ENCODE data around the gene MMP23B. TPM values are rescaled to one million over a fixed set of nuclear protein-coding genes. Genes with fewer than 3 reads are reported as not detected.
"Not testable (repeated sequence)": the region's sequence is repeated elsewhere in the genome, so short reads cannot be mapped to it uniquely, and the experiment has no call there.

The MMP23B gene
- polyA plus RNA-seq (ENCODE audit: insufficient read length) = 38.1 TPM

DNA sequence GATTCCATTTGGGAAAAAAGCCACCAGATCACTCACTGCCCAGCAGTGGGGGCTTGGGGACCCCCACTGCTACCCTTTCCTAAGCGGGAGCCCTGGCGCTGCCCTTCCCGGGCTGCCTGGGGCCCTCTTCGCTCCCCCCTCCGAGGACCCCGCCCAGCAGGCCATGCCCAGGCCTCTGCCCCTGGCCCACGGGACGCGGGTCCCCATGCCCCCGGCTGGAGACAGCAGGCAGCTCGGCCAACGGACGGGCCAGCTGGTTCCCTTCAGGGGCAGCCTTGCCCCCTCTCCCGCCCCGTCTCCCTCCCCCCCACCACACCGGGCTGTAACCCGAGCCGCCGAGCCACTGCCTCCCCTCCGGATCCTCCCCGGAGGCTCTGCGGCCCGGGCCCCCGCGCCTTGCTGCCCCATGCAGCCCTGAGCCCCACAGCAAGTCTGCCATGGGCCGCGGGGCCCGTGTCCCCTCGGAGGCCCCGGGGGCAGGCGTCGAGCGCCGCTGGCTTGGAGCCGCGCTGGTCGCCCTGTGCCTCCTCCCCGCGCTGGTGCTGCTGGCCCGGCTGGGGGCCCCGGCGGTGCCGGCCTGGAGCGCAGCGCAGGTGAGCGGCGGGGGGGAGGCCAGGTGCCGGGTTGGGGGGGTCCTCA is at the start of gene MMP23B:
MMP23B (plus strand) TSS at position 392 of the 639 bp plus-strand sequence; CDS start at position 438, 46 bp downstream.
- DNase-seq = no peak

DNA sequence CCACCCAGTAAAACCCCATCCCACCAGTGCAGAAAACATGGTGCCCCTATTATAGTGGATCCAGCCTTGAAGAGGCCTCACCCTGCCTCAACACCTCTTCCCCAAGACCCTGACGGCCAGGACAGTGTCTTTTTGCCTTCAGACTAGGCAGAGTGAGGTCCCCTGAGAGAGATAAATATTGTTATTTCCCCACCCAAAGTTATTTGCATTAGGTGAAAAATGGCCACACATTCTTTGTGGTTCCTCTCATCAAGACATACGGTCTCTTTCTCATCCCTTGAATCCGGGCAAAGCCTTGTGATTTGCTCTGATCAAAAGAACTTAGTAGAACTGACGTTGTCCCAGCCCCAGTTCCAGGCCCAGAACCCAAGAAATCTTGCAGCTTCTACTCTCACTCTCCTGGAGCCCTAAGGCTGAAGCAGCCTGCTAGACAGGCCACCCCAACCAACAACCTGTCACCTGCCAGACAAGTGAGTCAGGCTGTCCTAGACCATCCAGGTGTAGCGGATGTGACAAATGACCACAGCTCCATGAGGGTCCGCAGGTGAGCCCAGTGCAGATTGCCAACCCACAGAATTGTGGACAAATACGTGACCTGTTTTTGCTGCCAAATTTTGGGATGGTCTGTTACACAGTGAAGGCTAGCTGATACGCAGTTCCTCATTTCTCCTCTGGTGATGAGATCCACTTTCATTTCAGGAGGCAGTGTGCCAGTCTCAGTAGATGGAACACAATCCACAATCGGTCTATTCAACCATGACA is 49.2 kb upstream of the MMP23B start:
- no peak for DNase-seq

DNA sequence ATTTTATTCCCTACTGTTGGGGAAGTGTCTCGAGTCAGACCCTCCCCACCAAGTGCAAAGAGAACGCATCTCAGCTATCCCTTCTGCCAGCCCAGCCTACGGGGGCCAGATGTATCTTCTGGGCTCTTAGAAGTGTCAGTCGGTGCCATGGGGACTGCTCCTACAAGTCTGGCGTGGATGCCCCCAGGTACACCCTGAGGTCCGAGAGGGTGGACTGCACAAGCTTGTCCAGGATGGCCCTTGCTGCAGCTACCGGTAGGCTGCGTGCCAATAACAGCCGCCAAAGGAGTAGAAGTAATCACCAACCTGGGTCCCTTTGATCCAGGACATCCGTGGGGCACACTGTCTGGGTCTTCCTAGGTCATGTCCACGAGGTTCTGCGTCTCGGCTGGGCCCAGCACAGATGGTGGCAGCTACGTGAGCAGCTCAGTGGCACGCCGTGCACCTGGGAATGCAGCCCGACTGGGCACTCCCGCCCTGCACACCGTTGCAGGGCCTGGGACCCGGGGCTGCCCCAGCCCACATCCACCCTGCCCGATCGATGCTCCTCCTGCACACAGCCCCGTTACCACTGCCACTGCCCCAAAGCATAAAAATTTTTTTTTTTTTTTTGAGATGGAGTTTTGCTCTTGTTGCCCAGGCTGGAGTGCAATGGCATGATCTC is 48.5 kb upstream of the MMP23B start:
- DNase-seq = no peak

DNA sequence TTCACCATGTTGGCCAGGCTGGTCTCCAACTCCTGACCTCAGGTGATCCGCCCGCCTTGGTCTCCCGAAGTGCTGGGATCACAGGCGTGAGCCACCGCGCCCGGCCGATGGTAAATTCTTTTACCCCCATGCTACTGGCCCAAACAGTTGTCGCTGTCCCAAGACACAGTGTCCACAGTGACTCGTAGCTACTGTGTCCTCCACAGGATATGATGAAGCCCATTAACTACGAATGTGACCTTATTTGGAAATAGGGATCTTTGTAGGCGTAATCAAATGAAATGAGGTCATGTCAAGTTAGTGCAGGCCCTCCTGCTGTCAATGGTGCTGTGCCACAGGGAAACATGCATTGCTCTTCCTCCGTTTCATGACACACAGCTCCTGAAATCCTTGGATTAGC is 40.5 kb upstream of the MMP23B start:
- DNase-seq = no peak

DNA sequence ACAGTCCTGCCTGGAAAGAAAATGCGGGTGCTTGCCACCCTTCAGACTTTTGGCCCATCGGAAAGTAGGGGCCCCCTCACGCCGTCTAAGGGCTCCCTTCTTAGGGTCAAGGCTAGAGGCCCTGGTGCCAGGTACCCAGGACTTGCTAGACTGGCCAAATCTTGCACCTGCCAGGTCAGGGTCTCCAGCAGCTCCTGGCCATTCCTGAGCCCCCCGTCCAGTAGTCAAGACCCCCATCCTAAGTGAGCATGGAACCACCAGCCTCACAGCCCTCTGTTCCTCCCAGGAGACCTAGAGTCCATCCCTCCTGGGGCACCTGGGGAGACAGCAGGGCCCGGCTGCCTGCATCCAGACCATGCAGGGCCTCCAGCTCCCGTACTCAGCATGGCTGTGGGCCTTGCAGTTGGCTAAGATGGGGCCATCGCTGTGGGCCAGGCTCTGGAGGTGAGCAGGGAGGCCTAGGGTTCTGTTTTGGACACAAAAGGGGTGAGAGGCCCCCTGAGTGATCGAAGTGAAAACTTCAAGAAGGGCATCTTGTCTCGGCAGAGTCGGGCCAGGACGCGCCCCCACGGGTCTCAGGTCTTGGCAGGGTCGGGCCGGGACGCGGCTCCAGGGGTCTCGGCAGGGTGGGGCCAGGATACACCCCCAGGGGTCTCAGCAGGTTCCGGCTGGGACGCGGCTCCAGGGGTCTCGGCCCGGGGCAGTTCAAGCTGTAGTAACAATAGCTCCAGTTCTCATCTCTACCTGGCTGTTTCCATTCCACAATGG is 38.0 kb upstream of the MMP23B start:
- no peak for DNase-seq

DNA sequence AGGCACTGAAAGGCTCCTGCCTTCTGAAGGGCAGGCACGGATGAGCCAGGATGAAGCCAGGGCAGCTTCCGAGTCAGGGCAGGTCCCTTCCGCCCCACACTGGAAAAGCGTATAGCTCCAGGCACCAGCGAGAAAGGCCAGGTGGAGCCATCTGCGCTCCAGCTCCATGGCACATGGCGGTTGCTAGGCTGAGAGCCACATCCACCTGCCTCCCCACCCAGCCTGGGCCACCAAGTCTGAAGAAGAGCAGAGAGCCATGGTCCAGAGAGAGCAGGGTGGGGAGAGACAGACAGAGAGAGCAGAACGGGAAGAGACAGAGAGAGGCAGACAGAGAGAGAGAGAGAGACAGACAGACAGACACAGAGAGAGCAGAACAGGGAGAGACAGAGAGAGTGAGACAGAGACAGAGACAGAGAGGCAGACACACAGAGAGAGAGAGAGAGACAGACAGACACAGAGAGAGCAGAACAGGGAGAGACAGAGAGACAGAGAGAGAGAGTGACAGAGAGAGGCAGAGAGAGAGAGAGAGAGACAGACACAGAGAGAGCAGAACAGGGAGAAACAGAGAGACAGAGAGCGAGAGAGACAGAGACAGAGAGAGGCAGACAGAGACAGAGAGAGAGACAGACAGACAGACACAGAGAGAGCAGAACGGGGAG is 37.2 kb upstream of the MMP23B start:
- no peak for DNase-seq

DNA sequence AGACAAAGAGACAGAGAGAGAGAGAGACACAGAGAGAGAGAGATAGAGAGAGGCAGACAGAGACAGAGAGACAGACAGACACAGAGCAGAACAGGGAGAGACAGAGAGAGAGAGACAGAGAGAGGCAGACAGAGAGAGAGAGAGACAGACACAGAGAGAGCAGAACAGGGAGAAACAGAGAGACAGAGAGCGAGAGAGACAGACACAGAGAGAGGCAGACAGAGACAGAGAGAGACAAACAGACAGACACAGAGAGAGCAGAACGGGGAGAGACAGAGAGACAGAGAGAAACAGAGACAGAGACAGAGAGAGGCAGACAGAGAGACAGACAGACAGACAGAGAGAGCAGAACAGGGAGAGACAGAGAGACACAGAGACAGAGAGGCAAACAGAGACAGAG is 36.6 kb upstream of the MMP23B start:
- not testable (repeated sequence) for DNase-seq

DNA sequence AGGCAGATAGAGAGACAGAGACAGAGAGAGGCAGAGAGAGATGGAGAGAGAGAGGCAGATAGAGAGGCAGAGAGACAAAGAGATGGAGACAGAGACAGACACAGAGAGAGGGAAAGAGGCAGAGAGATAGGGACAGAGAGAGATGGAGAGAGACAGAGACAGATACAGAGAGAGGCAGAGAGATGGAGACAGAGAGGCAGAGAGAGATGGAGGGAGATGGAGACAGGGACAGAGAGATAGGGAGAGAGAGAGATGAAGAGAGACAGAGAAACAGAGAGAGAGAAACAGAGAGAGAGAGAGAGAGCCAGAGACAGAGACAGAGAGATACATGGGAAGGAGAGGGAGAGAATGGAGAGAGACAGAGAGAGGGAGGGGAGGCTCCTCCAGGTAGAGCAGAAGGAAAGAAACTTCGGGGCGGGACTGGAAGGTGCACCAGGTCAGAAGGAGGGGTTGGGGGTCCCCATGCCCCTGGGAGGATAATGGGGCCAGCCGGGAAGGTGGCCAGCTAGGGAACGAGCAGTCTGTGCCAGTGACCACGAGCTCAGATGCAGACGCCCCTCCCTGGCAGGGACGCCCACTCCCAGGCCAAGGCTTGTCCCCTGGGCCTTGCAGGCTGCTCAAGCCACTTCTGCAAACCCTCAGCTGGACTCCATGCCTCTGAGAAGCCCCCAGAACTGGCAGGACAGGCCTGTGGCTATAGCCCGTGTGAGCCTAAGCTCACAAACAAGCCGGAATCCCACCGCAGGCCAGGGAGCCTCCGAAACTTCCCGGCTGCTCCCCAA is 35.3 kb upstream of the MMP23B start:
- DNase-seq = no peak

DNA sequence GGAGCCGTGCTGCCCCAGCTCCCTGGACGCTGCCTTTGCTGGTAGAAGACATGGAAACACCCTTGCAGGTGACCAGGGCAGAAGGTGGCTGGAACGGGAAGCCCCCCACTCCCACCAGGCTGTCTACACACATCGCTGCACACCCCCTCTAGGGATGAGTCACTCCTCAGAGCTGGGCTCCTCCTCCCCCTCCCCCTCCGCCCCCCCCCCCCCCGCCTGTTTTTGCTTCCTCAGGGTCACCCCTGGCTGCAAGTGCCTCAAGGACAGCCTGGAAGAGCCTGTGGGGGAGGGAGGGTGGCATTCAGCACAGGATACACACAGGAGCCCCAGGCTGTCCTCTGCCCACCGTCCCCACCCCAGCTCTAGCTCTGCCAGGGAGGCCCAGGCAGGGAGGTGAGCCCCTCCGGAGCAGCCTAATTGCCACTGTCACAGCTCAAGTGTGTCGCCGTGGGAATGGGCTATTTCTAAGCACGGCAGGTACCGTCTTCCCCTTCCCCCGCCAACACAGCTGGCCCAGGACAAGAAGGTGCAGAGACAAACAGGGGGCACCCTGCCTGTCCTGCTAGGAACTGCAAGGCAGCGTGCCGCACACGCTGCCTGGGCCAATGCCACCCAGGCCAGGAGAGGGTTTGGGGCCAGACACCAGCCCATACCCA is 34.6 kb upstream of the MMP23B start:
- no peak for DNase-seq

DNA sequence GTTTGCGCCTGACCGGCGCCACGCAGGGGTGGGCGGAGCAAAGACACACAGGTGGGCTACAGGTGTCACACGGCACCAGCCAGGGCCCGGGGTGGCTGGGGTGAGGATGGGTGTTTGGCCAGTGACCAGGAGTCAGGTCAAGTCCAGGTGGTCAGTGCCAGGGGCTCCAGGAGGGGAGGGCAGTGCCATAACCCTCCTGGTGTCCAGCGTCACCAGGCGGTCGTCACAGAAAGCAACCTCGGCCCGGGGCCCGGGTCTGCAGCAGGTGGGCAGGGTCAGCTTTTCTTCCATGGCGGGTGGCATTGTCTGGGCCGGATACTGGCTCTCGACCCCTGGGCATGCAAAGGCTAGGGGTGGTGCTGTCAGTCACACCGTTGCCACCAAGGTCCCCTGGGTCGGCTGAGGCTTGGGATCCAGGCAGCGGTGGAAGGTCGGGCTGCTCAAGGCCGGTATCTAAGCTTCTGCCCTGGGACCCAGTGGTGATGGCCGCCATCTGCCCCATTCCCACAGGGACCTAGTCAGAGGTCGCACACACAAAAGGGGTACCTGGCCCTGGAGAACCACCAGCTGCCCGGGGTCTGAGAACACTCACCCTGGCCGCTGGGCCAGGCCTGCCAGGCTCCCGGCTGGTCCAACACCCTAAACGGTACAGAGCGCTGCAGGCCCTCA is 33.8 kb upstream of the MMP23B start:
- DNase-seq = no peak

DNA sequence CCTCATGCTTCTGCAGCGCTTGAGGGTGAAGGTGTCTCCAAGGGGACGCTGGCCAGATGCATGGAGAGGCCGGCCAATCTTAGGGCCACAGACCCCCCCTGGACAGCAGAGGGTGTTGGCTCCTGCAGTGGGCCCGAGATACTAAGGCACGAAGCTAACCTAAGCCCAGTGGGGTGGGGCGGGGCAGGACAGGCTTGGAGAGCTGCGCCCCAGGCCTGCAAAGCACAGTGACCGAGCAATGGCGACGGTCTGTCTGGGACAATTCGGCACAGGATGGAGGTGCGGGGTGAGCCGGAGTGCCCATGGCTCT is 33.3 kb upstream of the MMP23B start:
- DNase-seq = no peak

DNA sequence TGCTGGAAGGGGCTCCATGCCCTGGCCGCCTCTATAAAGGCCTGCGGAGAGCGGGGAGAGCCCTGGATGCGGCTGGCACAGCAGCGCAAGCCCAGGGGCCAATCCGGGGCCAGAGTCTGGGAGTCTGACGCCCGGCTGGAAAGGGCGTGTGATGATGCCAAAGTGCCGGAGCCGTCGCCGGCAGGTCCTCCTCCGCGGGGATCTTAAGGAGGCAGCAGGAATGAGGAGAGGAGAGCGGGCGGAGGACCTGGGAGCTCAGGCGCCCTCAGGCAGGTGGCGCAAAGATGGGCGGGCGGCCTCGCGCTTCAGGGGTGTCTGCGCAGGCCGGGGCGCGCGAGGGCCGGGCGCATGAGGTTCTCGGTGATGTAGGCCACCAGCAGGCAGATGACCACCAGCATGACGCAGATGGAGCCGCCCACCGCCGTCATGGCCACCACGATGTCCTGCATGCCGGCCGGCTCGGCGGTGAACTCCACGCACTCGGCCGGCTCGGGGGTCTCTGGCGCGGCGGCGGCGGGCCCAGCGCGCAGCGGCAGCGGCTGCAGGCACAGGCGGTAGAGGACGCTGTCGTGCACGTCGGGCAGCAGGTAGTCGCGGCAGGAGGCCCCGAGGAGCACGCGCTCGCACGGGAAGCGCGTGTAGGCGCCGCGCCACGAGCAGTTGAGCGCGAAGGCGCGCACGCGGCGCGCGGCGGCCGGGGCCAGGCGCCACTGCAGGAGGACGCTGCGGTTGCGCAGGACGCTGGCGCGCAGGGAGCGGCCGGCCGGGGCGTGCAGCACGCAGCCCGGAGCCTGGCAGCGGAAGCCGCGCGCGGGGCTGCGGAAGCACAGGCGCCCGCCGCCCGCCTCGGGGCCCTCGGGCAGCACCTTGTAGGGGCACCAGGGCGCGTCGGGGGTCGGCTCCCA is 32.7 kb upstream of the MMP23B start:
- DNase-seq = no peak

DNA sequence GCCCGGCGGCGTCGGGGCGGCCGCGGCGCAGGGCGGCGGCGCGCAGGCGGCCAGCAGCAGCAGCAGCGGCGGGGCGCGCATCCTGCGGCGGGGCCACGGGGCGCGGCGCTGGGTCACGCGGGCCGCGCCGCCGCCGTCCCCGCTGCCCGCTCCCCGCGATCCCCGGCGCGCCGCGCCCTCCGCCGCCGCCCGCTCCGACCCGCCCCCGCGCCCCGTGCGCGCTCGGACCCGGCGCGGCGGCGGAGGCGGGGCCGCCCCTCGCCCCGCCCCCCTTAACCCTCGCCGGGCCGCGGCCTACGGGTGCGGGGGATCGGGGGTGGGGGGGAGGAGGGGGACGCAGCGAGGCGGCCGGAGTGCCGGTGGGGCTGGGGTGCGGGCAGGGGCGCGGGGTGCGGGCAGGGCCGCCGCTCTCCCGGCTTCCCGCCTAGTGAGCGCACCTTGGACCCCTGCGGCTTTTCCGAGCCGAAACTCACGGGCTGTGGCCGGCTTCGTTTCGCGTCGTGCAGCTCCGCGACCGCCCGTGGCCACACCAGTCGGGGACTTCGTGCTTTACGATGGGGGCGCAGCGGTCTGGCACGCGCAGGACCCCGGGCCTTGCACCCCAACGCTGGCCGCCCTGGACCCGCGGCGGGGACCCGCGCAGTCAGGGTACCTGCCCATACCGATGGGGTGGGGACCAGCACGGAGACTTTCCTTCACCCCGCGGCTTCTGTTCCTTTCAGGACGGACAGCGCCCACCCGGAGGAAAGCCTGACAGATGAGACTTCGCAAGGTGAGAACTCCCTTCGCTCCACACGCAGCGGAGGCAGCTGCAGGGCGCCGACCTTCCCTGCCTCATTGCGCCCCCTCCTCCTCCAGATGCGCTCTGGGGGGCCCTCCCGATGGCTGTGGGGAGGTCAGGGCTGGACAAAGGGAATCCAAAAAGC is 31.8 kb upstream of the MMP23B start, which contains the start of gene FNDC10:
FNDC10 (minus strand) TSS at position 201 of the 926 bp plus-strand sequence; CDS start at position 81, 120 bp downstream.
- DNase-seq = no peak

DNA sequence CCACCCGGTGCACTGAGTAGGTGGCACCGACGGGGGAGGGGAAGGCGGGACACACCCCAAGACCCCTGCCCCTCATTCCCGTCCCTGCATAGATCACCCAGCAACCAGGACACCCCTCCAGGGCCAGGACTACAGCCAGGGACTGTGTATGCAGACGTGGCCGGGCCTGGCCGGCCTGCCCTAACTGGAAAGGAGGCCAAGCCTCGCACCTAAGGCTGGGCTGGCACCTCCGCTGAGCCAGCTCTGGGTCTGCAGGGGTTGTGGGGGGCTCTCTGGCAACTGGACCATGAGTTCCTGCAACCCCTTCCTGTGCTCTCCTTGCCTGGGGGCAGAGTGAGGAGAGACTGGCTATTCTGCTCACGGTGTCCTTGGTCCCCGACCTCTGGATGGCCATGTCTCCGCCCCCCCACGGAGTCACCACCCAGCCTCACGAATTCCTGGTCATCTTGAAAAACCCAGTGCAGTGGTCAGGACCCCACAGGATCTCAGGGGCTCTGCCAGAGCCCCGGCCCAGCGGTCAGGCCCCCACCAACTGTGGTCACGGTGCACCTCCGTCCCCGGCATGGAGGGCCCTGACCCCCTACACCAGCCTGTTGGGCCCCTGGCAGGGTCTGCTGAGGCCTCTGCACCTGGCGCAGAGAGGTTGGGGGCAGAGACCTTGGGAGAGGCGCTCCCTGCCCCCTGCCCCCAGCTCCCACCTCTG is 31.0 kb upstream of the MMP23B start:
- DNase-seq = no peak

DNA sequence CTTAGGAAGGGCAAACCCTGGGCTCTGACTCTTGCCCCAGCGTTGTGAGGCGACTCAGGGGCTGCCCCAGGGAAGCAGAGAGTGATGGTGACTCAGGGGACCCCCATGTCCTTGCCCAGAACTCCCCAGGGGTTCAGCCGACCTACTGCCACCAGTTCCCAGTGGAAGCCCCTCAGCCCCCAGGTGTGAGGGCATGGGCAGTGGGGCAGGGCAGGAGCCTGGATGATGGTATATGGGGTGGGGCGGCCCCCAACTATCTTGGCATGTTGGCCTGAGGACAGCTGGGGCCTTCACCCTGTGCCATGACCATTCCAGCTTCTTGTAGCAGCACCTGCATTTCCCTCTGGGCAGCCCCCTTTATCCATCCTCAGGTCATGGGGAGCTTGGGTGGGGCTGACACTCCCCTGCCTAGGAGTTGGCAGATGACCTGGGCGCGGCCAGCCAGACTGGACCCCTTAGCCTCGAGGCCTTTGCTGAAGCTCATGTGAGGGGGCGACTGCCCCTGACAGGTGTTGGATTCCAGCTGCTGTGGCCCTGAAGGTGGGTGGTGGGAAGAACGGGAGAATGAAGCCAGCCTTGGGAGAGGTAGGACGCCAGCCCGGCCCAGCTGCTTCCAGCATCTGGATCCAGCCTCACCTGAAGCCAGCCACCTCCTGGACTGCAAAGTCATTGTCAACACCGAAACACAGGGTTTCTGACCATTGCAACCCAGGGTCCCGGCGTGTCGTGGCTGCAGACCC is 30.2 kb upstream of the MMP23B start:
- DNase-seq = no peak

DNA sequence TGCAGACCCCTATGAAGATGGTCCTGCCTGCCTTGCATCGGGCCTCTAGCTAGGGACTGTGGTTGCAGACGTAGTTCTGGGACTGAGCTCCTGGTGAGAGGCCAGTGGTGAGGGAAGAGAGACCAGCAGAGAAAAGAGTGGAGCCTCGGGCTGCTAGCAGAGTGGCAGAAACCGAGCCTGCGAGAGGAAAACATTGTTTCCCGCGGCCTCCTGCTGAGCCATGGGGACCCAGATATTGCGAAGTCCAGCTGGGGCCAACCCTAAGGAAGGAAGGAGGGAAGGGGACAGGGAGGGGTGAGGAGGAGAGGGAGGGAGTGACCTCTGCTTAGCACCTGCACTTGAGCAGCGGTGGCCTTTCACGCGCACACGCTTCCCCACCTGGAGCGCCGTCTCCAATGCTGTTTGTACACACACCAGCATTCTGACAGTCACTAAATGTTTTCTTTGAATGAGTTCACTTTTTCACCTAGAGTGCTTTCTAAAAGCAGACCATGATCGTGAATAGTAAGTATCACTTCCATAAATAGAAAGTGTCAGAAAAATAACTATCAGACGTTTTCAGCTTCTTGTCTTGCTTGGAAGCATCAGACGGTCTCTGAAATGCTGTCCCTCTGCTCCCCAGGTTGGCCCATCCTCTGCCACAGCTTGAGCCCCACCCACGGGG is 29.5 kb upstream of the MMP23B start:
- DNase-seq = no peak

All from hindlimb muscle (tissue), 1 donor.